HFFc6 (cell line): Measurements from ENCODE around the gene BCAT1. TPM values are rescaled to one million over a fixed set of nuclear protein-coding genes. Genes with fewer than 3 reads are reported as not detected.

Source experiments
- DNase-seq: peaks from one replicate; pipeline ENCODE4 v3.0.0-alpha.2; 2018
- H3K27ac Mint-ChIP-seq: 2 replicates; pipeline ENCODE4 v1.8.0; 2020; ENCODE audit warnings: mild to moderate bottlenecking, mixed read lengths
- H3K27me3 Mint-ChIP-seq: 2 replicates; pipeline ENCODE4 v1.8.0; 2021; ENCODE audit warnings: mild to moderate bottlenecking, moderate library complexity, mixed read lengths; ENCODE audit not compliant: insufficient read depth
- H3K36me3 Mint-ChIP-seq: 2 replicates; pipeline ENCODE4 v1.8.0; 2021; ENCODE audit warnings: low read depth, mixed read lengths
- H3K4me1 Mint-ChIP-seq: 2 replicates; pipeline ENCODE4 v1.8.0; 2020; ENCODE audit warnings: low read depth, mixed read lengths
- H3K4me3 Mint-ChIP-seq: 2 replicates; pipeline ENCODE4 v1.8.0; 2020; ENCODE audit warnings: mild to moderate bottlenecking, moderate library complexity, mixed read lengths
- H3K9me3 Mint-ChIP-seq: 2 replicates; pipeline ENCODE4 v1.8.0; 2020; ENCODE audit warnings: mild to moderate bottlenecking, mixed read lengths
- total RNA-seq, 6 experiments: library from RNA; stranded (reverse); fragmentation: NEBNext Ultra II Directional; extraction: Animal tissue kit (Norgen Biotek cat#: 25700); gene quantifications; 2 replicates in 1 of 6; 3 replicates in 5 of 6; pipeline ENCODE4 v1.2.3, GENCODE V29; 2021
- TF ChIP-seq, protein P1 (sequence below): fragments of 200-600 bp; sonication (generic); IDR thresholded peaks from 2 replicates; pipeline ENCODE4 v1.5.0; 2021; ENCODE audit warnings: antibody characterized with exemption, mild to moderate bottlenecking

The BCAT1 gene
- total RNA-seq, 6 experiments from 2014 or later: 156 to 180 (median 173) TPM

DNA sequence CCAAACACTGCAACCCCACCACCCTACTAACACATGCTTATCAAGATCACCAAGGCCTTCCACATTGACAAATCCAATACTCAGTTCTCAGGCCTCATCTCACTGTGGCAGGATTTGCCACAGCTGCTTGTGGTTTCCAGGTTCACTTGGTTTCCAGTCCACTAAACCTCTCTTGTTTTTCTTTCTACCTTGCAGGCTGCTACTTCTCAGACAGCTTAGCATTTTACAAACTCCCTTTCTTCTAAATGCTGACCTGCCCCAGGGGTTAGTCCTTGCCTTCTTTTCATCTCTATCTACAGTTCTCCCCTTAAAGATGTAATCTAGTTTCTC is 84.1 kb downstream of the BCAT1 start:
- H3K4me1 Mint-ChIP-seq: peaks cover 57% of the 10 kb centered on the region
- no peaks in the 10 kb centered on the region; the same call in 1 of the 2 replicates for H3K27me3 Mint-ChIP-seq
- TF ChIP-seq, protein P1, sequence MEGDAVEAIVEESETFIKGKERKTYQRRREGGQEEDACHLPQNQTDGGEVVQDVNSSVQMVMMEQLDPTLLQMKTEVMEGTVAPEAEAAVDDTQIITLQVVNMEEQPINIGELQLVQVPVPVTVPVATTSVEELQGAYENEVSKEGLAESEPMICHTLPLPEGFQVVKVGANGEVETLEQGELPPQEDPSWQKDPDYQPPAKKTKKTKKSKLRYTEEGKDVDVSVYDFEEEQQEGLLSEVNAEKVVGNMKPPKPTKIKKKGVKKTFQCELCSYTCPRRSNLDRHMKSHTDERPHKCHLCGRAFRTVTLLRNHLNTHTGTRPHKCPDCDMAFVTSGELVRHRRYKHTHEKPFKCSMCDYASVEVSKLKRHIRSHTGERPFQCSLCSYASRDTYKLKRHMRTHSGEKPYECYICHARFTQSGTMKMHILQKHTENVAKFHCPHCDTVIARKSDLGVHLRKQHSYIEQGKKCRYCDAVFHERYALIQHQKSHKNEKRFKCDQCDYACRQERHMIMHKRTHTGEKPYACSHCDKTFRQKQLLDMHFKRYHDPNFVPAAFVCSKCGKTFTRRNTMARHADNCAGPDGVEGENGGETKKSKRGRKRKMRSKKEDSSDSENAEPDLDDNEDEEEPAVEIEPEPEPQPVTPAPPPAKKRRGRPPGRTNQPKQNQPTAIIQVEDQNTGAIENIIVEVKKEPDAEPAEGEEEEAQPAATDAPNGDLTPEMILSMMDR: no peak
- H3K4me3 Mint-ChIP-seq: peak overlapping the region; percentile 9
- peaks cover 6% of the 10 kb centered on the region; the same call in 1 of the 2 replicates for H3K9me3 Mint-ChIP-seq
- DNase-seq: peak; percentile 36
- peaks cover 54% of the 10 kb centered on the region for H3K36me3 Mint-ChIP-seq
- peak overlapping the region; percentile 71 for H3K27ac Mint-ChIP-seq

DNA sequence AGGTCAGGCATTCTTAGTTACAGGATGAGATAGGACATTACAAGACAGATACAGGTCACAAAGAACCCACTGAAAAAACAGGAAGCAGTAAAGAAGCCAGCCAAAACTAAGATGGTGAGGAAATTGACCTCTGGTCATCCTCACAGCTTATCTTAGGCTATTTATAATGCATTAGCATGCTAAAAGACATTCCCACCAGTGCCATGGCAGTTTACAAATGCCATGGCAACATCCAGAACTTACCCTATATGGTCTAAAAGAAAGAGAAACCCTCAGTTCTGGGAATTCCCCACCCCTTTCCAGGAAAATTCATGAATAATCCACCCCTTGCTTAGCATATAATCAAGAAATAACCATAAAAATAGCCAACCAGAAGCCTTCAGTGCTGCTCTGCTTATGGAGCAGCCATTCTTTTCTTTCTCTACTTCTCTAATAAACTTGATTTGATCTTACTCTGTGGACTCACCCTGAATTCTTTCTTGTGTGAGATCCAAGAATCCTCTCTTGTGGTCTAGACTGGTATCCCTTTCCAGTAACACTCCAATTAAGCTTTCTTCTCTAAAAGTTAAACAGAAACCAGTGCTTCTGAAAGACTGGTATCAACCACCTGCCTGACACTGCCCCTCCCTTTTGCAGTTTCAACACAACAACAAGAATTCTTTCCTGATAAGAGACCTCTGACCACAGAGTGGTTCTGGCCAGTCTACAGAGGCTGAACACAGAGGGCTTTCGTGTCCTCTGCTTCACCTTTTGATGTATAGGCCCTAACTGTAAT is 86.9 kb downstream of the BCAT1 start:
- Mint-ChIP-seq H3K27me3 (no peaks in the 10 kb centered on the region), H3K4me1 (peaks cover 63% of the 10 kb centered on the region), H3K27ac (peak overlapping the region; percentile 72), H3K4me3 (peak overlapping the region; percentile 30), H3K9me3 (peaks cover 5% of the 10 kb centered on the region; the same call in 1 of the 2 replicates), H3K36me3 (peaks cover 52% of the 10 kb centered on the region)
- TF ChIP-seq, protein P1: no peak
- DNase-seq: peak; percentile 52

DNA sequence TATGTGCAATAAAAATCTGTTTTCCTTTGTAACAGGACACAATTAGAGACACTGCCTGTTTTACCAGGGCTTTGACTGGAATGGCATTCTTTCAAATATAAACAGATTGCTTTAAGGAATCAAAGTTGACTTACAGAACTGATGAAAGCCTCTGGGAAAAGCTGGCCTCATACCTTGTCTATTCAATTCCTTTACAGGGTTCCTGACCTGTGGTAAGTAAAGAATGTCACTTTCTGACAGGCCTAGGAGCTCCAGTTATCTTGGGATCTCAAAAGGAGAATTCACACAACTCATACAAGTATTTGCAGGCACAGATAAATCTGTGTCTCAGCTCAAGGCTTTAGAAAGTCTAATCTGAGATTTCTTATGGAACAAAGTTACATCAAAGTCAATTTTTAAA is 88.4 kb downstream of the BCAT1 start:
- Mint-ChIP-seq H3K4me1 (peaks cover 76% of the 10 kb centered on the region), H3K27me3 (no peaks in the 10 kb centered on the region), H3K9me3 (no peaks in the 10 kb centered on the region), H3K36me3 (peaks cover 56% of the 10 kb centered on the region), H3K4me3 (no peak overlapping the region), H3K27ac (peak overlapping the region; percentile 8; the same call in 1 of the 2 replicates)
- TF ChIP-seq, protein P1: no peak
- DNase-seq: peak; percentile 46

DNA sequence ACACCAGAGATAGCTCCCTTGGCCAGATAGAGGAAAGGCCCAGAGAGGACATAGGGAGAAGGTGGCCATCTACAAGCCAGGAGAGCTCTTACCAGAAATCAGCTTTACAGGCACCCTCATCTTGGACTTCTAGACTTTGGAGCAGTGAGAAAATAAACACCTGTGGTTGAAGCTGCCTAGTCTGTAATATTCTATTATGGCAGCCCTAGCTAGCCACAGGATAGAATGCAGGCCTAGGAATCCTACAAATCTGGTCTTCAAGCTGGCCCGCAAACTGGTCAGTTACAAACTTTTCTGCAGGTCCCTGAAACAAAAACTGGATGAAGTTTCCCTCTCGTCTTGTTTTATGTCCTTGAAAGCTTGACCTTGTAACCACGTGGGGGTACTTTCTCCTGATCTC is 92.4 kb downstream of the BCAT1 start:
- H3K27ac Mint-ChIP-seq: peak overlapping the region; percentile 83; the same call in 1 of the 2 replicates
- H3K27me3 Mint-ChIP-seq: no peaks in the 10 kb centered on the region; the same call in 1 of the 2 replicates
- H3K4me1 Mint-ChIP-seq: peaks cover 76% of the 10 kb centered on the region
- DNase-seq: no peak
- H3K9me3 Mint-ChIP-seq: no peaks in the 10 kb centered on the region
- H3K4me3 Mint-ChIP-seq: no peak overlapping the region
- H3K36me3 Mint-ChIP-seq: peaks cover 62% of the 10 kb centered on the region
- TF ChIP-seq, protein P1: no peak

DNA sequence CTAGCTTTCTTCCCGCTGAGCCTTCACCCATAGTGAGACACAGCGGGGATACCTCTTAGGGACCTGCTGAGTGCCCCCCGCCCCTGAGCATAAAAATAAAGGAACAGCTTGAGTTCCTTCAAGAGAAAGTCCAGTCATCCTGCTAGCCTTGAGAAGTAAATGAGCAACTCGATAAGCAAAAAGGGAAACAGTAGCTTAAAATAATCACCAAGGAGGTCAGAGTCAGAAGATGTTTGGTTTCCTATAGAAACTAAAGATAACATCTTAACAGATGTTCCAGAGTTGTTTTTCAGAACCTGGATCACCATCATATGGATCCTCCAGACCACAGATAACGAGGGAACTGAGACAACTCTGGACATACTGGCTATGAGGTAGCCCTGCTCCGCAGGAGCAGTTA is 94.0 kb downstream of the BCAT1 start:
- Mint-ChIP-seq H3K4me1 (peaks cover 68% of the 10 kb centered on the region), H3K4me3 (no peak overlapping the region), H3K27ac (peak overlapping the region; percentile 83), H3K27me3 (no peaks in the 10 kb centered on the region; the same call in none of the 2 replicates), H3K36me3 (peaks cover 59% of the 10 kb centered on the region), H3K9me3 (no peaks in the 10 kb centered on the region)
- DNase-seq: peak; percentile 37
- TF ChIP-seq, protein P1: no peak
